GM19328 (cell line): Measurements from ENCODE around the gene PCDH9.
"Not testable (repeated sequence)": the region's sequence is repeated elsewhere in the genome, so short reads cannot be mapped to it uniquely, and the experiment has no call there.

Source experiments
- ATAC-seq: cut with Tn5 transposase; IDR thresholded peaks from one replicate; pipeline ENCODE4 v1.9.1; 2021; ENCODE audit warnings: mild to moderate bottlenecking, moderate library complexity; ENCODE audit not compliant: unreplicated experiment

PCDH9 gene

GRCh38 chr13:66623129-66623820 lies 606.9 kb downstream of the PCDH9 start:
- no peak for ATAC-seq

GRCh38 chr13:66621906-66622447 lies 608.2 kb downstream of the PCDH9 start:
- ATAC-seq = not testable (repeated sequence)

- ATAC-seq = no peak
Measured at GRCh38 chr13:66618702-66619101, 611.4 kb downstream of the PCDH9 start.

- no peak for ATAC-seq
Measured at GRCh38 chr13:66617786-66618185, 612.4 kb downstream of the PCDH9 start.

- ATAC-seq = no peak
Measured at GRCh38 chr13:66612983-66613382, 617.2 kb downstream of the PCDH9 start.

- no peak for ATAC-seq
Measured at GRCh38 chr13:66586489-66586888, 643.6 kb downstream of the PCDH9 start.

GRCh38 chr13:66585669-66586203 lies 644.4 kb downstream of the PCDH9 start:
- ATAC-seq = no peak

GRCh38 chr13:66581675-66582074 lies 648.5 kb downstream of the PCDH9 start:
- ATAC-seq = no peak

- no peak for ATAC-seq
Measured at GRCh38 chr13:66578305-66578704, 651.8 kb downstream of the PCDH9 start.

GRCh38 chr13:66577358-66577757 lies 652.8 kb downstream of the PCDH9 start:
- no peak for ATAC-seq

- no peak for ATAC-seq
Measured at GRCh38 chr13:66576381-66576780, 653.8 kb downstream of the PCDH9 start.

GRCh38 chr13:66574606-66575005 lies 655.5 kb downstream of the PCDH9 start:
- no peak for ATAC-seq

GRCh38 chr13:66567899-66568612 lies 662.1 kb downstream of the PCDH9 start:
- ATAC-seq = no peak

- ATAC-seq = no peak
Measured at GRCh38 chr13:66565279-66565678, 664.9 kb downstream of the PCDH9 start.

GRCh38 chr13:66563076-66563475 lies 667.1 kb downstream of the PCDH9 start:
- no peak for ATAC-seq

- ATAC-seq = no peak
Measured at GRCh38 chr13:66562054-66562453, 668.1 kb downstream of the PCDH9 start.

- no peak for ATAC-seq
Measured at GRCh38 chr13:66560991-66561390, 669.1 kb downstream of the PCDH9 start.

- no peak for ATAC-seq
Measured at GRCh38 chr13:66560189-66560588, 669.9 kb downstream of the PCDH9 start.

GRCh38 chr13:66559093-66559492 lies 671.0 kb downstream of the PCDH9 start:
- ATAC-seq = no peak

GRCh38 chr13:66558506-66558905 lies 671.6 kb downstream of the PCDH9 start:
- no peak for ATAC-seq

GRCh38 chr13:66557357-66557756 lies 672.8 kb downstream of the PCDH9 start:
- no peak for ATAC-seq

GRCh38 chr13:66556306-66556705 lies 673.8 kb downstream of the PCDH9 start:
- no peak for ATAC-seq
